Fibroblast of villous mesenchyme (primary cell): ENCODE data around the gene LCN10. TPM values are rescaled to one million over a fixed set of nuclear protein-coding genes. Genes with fewer than 3 reads are reported as not detected.

Experiments used
- DNase-seq: peaks from one replicate; pipeline ENCODE4 v3.0.0-alpha.2; 2010; ENCODE audit warnings: low read depth
- H3K4me3 ChIP-seq: 2 replicates; pipeline ENCODE4 v1.5.1; 2011; ENCODE audit warnings: low read depth, mild to moderate bottlenecking, low read length
- CTCF ChIP-seq: IDR thresholded peaks from 2 replicates; pipeline ENCODE4 v1.5.1; 2012; ENCODE audit warnings: low read depth, mild to moderate bottlenecking, low read length; ENCODE audit not compliant: insufficient read depth
- total RNA-seq: library from RNA; depleted of rRNA; stranded (reverse); fragments of >200 nt; gene quantifications from 2 replicates; pipeline ENCODE4 v1.2.3, GENCODE V29; 2012

LCN10 gene
- total RNA-seq, 1 donor = under 0.01 TPM

GRCh38 chr9:136753371-136754058 lies 10.8 kb upstream of the LCN10 start:
- no peak for DNase-seq
- no peak for TF ChIP-seq CTCF

GRCh38 chr9:136751814-136752213 lies 9.1 kb upstream of the LCN10 start:
- DNase-seq = no peak

More at GRCh38 chr9:136753371-136754058, 10.8 kb upstream of the LCN10 start:
- no peak overlapping the region for H3K4me3 ChIP-seq

GRCh38 chr9:136751244-136751643 lies 8.5 kb upstream of the LCN10 start:
- TF ChIP-seq CTCF = no peak
- DNase-seq = no peak
- no peak overlapping the region for H3K4me3 ChIP-seq

More at GRCh38 chr9:136751814-136752213, 9.1 kb upstream of the LCN10 start:
- no peak overlapping the region for H3K4me3 ChIP-seq
- no peak for TF ChIP-seq CTCF

DNA sequence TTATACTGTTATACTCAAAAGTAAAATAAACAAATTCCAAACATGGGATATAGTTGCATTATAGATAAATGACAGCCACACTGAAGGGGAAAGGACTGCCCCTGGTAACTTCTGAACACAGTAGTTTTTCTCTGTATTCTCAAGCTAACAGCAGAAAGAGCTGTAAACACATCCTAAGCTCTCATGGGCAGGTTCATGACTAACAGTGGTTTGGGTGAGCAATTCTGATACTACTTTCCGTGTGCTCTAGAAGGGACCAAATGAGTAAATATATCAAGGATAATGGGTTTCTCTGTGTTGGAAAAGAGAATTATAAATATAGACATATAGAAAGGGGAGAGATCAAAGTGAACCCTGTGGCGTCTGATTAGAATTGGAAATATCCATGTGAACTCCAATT lies 7.8 kb upstream of the LCN10 start:
- H3K4me3 ChIP-seq = no peak overlapping the region
- DNase-seq = no peak
- TF ChIP-seq CTCF = no peak

DNA sequence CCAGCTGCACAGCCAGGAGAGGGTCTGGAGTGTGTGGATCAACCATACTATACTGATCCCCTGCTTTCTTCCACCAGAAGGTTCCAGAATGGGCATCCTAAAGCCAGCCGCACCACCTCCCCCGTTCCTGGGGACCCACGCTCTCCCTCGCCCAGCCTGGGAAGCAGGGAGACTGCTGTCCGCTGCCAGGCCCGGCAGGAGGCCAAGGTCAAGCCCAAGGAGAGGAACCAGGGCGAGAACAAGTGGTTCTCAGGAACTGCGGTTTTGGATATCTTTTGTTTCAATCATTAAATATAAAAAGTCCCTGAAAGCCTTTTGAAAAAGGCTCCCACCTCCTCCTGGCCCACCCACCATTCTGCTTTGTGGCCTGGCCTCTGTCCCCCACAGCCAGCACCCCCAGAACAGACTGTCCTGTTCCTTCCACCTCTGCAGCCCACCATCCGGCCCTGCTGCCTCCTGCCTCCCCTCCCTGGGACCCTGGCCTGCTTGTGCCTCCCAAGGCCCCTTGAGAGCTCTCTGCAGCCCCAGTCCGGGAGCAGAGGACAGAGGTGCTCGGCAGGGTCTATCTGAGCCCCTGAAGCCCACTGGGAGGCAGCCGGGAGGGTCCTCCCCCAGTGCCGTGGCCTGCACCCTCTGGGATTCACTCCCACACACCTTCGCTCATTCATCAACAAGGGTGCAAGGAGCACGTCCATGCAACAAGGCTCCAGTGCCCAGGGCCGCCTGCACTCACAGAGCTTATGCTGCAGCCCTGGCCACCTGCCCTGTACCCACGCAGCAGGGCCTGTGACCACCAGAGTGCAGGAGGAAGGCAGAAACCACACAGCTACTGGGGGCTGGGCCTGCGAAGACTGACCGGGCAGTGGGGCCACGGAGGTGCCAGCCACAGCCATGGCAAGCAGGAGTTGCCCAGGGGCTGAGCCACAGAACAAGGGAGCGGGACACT lies 6.2 kb upstream of the LCN10 start:
- H3K4me3 ChIP-seq = no peak overlapping the region
- no peak for TF ChIP-seq CTCF
- DNase-seq = no peak

GRCh38 chr9:136748201-136748600 lies 5.5 kb upstream of the LCN10 start, which contains the start of gene LCN6:
LCN6 (minus strand) TSS chr9:136748525; CDS start chr9:136748483, 42 bp downstream.
- no peak for DNase-seq
- no peak within 1 kb of the TSS for H3K4me3 ChIP-seq
- TF ChIP-seq CTCF = no peak
